ENCODE data around the gene SYS1. TPM values are rescaled to one million over a fixed set of nuclear protein-coding genes. Genes with fewer than 3 reads are reported as not detected.
A peak's percentile ranks its signal among the peaks of the same experiment; 100 is the strongest.

SYS1 gene
- total RNA-seq, 6 experiments from 2014 or later, result 22.9 to 34.1 (median 27.6) TPM

DNA sequence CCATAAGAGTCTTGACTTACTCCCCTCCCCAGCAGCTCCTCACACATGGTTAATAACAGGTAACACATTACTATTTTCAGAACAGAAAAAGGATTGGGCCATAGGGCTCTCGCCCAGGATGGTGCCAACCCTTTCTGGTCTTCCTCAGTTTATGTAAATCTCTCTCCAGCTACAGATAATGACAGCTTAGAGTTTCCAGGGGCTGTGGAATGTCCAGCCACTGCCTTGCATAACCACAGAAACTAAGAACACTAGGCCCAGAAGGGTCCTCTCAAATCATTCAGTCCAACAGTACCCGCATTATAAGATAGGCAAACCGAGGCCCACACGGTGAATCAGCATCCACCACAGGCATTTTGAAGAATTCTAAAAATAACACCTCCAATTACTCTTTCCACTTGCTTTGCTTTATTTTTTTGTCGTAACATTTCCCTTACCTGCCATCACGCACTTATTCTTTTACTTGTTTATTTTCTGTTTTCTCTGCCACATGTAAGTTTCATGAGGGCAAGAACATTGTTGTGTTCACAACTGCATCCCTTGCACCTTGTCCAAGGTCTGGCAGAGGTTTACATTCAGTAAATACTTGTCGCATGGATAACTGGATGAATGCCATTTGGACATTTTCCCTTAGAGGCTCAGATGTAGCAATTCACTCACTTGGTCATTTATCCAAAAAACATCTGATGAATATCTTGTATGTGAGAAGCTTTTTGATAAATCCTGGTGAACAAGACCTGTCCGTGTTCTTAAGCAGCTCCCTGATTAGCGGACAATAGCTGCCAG is 8.3 kb upstream of the SYS1 start:
- TF ChIP-seq, protein P1, sequence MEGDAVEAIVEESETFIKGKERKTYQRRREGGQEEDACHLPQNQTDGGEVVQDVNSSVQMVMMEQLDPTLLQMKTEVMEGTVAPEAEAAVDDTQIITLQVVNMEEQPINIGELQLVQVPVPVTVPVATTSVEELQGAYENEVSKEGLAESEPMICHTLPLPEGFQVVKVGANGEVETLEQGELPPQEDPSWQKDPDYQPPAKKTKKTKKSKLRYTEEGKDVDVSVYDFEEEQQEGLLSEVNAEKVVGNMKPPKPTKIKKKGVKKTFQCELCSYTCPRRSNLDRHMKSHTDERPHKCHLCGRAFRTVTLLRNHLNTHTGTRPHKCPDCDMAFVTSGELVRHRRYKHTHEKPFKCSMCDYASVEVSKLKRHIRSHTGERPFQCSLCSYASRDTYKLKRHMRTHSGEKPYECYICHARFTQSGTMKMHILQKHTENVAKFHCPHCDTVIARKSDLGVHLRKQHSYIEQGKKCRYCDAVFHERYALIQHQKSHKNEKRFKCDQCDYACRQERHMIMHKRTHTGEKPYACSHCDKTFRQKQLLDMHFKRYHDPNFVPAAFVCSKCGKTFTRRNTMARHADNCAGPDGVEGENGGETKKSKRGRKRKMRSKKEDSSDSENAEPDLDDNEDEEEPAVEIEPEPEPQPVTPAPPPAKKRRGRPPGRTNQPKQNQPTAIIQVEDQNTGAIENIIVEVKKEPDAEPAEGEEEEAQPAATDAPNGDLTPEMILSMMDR (IDR thresholded peaks at IDR 0.05), result no peak
- no peak for DNase-seq
- Mint-ChIP-seq H3K9me3 (no peaks in the 10 kb centered on the region), H3K36me3 (ENCODE audit: low read depth) (no peaks in the 10 kb centered on the region), H3K4me3 (peak overlapping the region; percentile 62), H3K4me1 (ENCODE audit: low read depth) (peaks cover 53% of the 10 kb centered on the region), H3K27ac (peak overlapping the region; percentile 70), H3K27me3 (ENCODE audit: insufficient read depth) (no peaks in the 10 kb centered on the region)

DNA sequence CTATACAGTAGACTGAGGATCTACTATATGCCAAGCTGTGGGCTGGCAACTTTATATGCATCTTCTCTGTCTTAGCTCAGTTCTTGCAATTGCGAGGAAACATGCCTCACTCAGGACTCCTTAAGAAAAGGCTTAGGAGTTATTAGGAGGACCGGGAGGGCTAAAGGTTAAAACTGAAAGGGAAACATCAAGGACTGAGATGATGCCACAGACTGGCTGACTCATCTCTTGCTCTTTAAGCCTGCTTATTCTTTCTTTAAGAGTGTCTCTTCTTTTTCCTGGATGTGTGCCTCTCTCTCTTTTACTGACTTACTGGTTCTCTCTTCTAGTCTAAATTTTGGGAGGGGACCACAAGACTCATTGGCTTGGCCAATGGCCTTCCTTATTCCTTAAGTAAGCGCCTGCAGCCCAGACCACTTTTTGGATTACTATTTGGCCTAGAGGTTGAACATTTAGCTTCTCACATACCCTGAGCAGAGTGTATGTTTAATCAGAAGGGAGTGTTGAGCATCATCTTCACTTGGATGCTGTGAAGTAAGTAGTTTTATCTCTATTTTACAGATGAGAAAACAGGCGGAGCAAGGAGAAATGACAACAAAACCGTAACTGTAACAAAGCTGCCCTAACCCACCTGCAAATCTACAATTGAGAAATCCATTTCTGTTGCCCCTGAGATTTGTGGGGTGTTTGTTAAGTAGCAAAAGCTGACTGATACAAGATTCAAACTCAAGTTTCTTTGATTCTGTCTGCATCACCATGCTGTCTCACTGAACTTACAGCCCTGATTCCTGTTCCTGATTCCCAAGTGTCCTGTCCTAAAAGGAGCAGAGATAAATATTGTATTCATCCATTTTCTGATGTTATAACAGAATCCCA is 7.5 kb upstream of the SYS1 start:
- Mint-ChIP-seq H3K9me3 (no peaks in the 10 kb centered on the region), H3K36me3 (ENCODE audit: low read depth) (no peaks in the 10 kb centered on the region), H3K27ac (peak overlapping the region; percentile 70), H3K4me3 (peak overlapping the region; percentile 62), H3K27me3 (ENCODE audit: insufficient read depth) (no peaks in the 10 kb centered on the region), H3K4me1 (ENCODE audit: low read depth) (peaks cover 61% of the 10 kb centered on the region)
- TF ChIP-seq, protein P1 (IDR thresholded peaks at IDR 0.05), result no peak
- DNase-seq, result peak; percentile 72

DNA sequence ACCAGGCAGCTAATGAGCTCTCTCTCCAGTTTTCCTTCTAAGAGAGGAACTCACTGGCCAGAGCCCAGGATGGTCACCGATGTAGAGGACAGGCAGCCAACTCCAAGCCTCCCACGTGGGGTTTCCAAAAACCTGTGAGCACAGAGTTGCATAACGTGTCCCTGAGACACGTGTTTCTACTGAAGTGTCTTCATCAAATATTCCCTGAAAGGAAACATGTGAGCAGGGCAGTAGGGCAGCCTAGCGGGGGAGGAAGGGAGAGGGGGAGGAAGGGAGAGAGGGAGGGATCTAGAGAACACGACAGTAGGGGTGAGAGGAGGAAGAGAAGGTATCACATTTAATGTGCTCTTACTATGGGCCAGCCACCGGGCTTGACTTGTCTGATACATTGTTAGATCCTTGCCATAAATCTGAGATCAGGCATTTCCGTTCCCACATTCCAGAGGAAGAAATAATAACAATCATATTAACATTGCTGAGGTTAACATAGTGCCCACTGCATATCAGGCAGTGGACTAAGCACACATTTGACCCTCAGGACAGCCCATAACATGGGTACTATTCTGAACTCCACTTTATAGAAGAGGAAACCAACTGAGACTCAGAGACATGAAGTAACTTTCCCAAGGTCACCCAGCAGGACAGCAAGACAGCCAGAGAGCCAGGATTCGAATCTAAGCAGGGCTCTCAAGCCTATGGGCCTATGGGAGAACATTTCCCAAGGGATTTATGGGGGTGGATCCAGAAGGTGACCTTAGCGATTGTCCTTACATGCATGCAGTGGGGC is 4.5 kb upstream of the SYS1 start:
- TF ChIP-seq, protein P1 (IDR thresholded peaks at IDR 0.05), result no peak
- Mint-ChIP-seq H3K27ac (peak overlapping the region; percentile 85), H3K9me3 (no peaks in the 10 kb centered on the region), H3K27me3 (ENCODE audit: insufficient read depth) (peaks cover 3% of the 10 kb centered on the region; the same call in 1 of the 2 replicates), H3K36me3 (ENCODE audit: low read depth) (no peaks in the 10 kb centered on the region), H3K4me3 (peak overlapping the region; percentile 54), H3K4me1 (ENCODE audit: low read depth) (peaks cover 73% of the 10 kb centered on the region)
- DNase-seq, result peak; percentile 62

DNA sequence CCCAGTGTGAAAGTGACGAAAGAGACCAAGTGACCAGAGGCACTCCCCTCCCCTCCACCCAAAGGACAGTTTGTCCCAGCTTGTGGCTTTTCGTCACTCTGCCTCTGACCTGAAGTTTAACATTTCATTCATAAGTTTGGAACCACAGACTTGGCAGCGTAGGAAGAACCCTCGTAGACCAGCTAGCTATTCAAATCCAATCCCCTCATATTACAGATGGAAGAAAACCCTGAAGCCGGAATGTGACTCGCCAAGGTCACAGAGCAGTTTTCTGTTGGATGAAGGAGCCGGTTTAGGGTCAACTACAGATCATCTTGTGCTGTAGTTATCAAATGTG is 3.9 kb upstream of the SYS1 start:
- peaks cover 5% of the 10 kb centered on the region; the same call in 1 of the 2 replicates for H3K27me3 Mint-ChIP-seq (ENCODE audit: insufficient read depth)
- H3K9me3 Mint-ChIP-seq, result no peaks in the 10 kb centered on the region
- no peaks in the 10 kb centered on the region for H3K36me3 Mint-ChIP-seq (ENCODE audit: low read depth)
- H3K27ac Mint-ChIP-seq, result peak overlapping the region; percentile 85
- DNase-seq, result no peak
- TF ChIP-seq, protein P1 (IDR thresholded peaks at IDR 0.05), result no peak
- H3K4me3 Mint-ChIP-seq, result peak overlapping the region; percentile 54; the same call in 1 of the 2 replicates
- peaks cover 75% of the 10 kb centered on the region for H3K4me1 Mint-ChIP-seq (ENCODE audit: low read depth)

Data from HFFc6 (cell line).